NCI-H2196 treated with DMSO at 0.1 percent for 48 hours (cell line): ENCODE measurements around the gene LAMP1.
"Not testable (repeated sequence)": the region's sequence is repeated elsewhere in the genome, so short reads cannot be mapped to it uniquely, and the experiment has no call there.

ENCODE experiments used
- DNase-seq: peaks from one replicate; lab custom pipeline; 2025; ENCODE audit not compliant: unreplicated experiment; lab: John Stamatoyannopoulos, UW

LAMP1 gene

DNA sequence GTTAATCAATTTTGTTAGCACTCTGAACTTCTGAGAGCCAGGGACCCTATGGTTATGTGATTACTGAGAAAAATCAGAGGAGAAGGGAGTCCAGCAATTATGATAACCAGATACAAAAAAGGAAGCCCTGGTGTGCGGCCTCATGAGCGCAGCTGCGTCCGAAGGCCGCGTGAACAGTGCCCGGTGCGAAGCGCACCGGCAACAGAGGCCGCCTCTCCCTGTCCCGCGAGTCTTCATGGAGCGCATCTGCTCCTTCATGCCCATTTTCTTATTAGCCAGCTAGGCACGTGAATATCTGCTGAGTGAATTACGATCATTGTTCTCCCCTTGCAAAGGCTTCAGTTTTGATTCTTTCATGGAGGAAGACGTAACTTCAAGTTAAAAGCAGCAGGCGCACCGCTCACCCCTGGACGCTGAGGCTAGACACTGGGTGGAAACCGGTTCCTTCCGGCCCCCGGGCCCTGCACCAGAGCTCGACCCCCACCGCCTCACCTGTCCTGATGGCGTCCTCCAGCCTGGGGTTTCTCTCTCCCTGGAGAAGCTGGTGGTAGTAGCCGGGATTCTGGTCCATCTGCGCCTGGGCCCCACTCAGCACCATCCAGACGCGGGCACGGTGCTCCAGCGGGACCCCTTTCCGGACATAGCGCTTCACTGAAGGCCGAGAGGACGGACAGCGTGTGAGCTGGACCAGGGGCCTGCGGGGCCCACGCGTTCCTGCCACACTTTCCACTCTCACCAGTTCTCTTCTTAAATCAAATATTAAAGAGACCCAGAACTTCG is 58.0 kb downstream of the LAMP1 start:
- DNase-seq: no peak

- no peak for DNase-seq
These were observed 58.6 kb downstream of the LAMP1 start for GRCh38 chr13:113355621-113356020.

DNA sequence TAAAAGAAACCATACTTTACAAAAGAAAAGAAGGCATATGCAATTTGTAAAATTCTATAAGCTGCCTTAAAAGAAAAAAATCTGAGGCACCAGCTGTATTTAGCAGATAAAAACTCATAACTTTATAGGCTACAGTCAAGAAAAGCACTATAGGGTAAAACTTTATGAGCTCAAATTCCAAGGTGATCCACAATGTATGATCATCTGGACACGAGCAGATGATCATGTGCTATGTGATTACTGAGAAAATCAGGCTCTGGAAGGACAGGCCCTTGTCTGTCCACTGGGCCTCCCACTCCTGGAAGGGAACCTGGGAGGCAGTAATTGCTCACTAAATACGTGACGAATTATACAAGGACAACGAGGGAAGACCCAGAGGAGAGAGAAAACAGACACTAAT is 59.6 kb downstream of the LAMP1 start:
- no peak for DNase-seq

GRCh38 chr13:113357529-113357928 is 60.5 kb downstream of the LAMP1 start:
- no peak for DNase-seq

DNA sequence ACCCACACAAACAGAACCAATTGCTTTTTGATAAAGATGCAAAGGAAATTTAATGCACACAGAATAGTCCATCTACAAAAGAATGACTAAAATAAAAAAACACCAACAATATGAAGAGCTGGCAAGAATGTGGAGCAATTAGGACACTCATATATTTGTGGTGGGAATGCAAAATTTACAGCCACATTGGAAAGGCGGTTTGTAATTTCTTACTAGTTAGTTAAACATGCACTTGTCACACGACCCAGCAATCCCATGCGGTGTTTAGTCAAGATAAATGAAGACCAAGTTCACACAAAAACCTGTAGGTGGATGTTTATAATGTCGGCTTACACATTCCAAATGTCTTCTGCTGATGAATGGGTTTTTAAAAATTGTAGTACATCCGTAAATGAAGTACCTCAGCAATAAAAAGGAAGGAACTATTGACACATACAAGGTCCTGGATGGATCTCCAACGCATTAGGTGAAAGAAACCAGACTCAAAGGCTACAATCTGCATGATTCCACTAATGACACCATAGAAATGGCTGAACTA is 61.7 kb downstream of the LAMP1 start:
- no peak for DNase-seq

GRCh38 chr13:113359571-113359970 is 62.5 kb downstream of the LAMP1 start:
- no peak for DNase-seq

- no peak for DNase-seq
These were observed 63.4 kb downstream of the LAMP1 start for GRCh38 chr13:113360446-113360845.

GRCh38 chr13:113361406-113361805 is 64.4 kb downstream of the LAMP1 start:
- no peak for DNase-seq

- DNase-seq: no peak
These were observed 67.4 kb downstream of the LAMP1 start for GRCh38 chr13:113364311-113364889.

DNA sequence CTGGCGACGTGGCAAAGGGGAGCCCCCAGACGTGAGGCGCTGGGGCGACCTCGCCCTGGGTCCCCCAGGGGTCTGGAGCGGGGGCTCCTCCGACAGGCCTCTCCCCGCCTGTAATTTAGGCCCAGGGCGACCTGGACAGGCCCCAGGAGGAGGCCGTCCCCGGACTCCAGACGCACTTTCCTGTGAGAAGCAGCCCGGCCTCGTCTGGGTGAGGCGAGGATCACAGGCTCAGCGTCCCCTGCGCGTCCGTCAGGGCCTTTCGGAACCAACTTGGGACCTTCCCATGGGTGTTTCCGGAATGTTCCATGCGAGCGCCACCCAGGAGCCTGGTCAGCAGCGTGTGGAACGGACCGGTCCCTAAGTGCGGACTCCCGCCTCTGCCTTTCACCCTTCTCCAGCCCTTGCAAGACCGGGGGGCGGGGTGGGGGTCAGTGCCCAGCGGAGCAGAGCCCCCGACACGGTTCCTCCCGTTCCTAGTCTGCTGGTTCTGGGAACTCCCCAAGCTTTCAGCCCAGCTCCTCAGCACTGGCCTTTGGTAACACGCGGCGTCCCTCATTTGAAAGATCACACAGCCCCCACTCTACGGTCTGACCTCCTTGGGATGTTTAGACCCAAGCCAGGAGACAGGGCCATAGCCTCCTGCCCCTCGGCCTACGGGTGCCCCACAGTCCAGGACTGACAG is 68.0 kb downstream of the LAMP1 start:
- no peak for DNase-seq

GRCh38 chr13:113365583-113365970 is 68.5 kb downstream of the LAMP1 start:
- DNase-seq: no peak

DNA sequence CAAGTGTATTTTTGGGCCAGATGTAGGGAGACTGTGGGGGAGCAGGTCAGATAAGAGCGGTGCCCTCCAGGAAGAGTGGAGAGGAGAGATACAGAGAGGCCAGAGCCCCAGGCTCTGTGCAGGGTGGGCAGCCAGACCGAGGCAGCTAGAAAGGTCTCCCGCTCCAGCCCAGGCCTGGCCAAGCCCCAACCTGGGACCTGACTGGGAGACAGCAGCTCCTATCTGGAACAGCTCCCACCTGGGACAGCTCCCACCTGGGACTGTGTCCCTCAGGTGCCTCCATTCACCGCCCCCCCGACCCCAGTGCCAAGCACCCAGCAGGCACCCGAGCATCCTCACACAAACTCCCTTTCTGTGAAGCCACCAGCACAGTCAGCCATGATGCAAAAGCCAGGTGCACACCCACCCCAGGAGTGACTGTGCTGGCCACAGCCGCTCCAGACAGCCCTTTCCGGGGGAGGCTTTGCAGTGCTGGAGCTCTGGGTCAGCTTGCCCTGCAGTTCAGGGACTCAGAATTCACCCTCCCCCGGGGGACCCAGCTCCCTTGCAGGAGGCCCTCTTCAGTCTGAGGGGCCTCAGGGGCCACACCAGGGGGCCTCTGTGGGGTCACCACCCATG is 69.0 kb downstream of the LAMP1 start:
- DNase-seq: no peak

DNA sequence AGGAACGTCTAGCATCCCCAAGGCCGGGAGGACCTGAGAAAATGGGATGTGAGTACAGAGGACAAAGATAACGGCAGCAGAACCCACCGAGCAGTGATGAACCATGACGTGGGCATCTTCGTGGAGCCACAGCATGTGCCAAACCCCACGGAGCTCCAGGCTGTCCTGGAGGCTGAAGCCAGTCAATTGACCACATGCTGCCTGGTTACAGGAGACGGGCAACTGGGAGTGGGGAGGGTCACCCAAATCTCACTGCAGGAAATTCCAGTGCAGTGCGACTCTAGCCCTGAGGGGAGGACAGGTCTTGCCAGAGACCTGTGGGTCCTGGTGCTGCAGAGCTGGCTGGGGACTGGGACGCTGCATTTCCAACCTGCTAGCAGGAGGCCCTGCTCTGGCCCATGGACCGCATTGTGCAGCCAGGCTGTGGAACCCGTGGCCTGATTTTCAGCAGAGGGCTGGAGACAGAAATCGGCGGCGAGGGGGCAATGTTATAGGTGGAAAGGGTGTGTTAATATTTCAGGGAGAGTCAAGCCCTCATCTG is 70.1 kb downstream of the LAMP1 start:
- no peak for DNase-seq

DNA sequence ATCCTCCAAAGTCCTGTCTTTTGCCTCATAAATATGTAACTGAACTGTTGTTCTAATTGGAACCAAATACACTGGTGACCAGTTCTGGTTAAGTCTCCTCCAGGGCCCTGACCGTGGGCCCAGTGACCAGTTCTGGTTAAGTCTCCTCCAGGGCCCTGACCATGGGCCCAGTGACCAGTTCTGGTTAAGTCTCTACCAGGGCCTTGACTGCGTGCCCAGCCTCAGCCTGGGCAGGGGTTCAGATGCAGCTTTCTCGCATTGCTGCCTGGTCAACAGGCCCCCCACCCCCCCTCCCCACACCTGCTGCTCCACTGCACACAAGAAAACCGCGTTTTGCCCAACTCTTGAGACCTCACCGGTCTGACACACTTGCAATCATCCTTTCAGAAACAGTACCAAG is 70.7 kb downstream of the LAMP1 start:
- no peak for DNase-seq

DNA sequence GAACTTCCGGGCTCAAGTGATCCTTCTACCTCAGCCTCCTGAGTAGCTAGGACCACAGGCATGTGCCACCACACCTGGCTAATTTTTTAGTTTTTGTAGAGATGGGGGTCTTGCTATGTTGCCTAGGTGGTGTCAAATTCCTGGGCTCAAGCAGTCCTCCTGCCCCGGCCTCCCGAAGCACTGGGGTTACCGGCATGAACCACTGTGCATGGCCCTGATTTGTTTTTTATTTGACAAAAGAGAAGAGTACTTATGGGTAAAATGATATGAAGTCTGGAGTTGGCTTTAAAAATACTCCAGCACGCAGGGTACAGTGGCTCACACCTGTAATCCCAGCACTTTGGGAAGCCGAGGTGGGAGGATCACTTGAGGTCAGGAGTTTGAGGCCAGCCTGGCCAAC is 71.3 kb downstream of the LAMP1 start:
- not testable (repeated sequence) for DNase-seq

- no peak for DNase-seq
These were observed 72.2 kb downstream of the LAMP1 start for GRCh38 chr13:113369189-113369588.

DNA sequence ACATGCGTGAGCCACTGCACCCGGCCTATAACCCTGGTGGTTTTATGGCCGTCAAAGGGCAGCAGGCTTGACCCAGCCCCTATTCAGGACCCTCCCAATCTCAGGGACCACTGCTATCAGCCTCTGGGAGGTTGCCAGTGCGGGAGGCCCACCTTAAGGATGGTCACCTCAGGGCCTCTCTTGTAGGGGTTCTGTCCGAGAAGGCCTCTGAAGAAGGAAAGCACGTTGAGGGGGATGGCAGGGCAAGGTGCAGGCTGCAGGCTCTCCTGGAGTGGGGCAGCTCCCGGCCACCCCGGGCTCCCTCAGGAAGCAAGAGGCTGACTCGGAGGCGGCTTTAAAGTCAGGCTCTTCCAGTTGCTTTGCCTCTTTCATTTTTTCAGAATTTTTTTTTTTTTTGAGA is 72.8 kb downstream of the LAMP1 start:
- DNase-seq: no peak

DNA sequence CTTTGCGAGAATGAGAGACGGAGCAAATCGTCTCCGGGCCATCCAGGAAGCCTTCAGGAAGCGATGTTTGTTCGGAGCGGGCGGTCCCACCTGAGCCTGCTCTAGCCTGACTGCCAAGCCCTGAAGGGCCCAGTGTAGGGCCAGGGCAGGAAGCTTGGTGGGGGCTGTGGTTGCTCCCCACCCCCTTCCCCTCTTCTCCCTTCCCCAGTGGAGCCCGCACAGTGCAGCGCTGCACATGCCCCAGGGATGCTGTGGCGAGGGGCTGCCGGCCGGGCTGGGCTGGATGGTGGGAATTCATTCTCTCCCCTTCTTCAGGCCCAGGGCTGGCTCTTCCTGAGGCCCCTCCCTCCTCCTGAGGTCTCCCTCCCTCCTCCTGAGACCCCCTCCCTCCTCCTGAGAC is 74.0 kb downstream of the LAMP1 start:
- no peak for DNase-seq

DNA sequence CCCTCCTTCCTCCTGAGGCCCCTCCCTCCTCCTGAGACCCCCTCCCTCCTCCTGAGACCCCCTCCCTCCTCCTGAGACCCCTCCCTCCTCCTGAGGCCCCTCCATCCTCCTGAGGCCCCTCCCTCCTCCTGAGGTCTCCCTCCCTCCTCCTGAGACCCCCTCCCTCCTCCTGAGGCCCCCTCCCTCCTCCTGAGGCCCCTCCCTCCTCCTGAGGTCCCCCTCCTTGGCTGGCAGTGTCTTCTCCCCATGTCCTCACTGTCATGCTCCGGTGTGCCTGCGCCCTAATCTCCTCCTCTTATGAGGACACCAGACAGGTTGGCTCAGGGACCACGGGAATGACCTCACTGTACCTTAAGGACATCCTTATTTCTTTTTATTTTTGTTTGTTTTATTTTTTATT is 74.7 kb downstream of the LAMP1 start:
- DNase-seq: not testable (repeated sequence)
